Measurements from ENCODE around the gene ACOT13.
"Not testable (repeated sequence)": the region's sequence is repeated elsewhere in the genome, so short reads cannot be mapped to it uniquely, and the experiment has no call there.

ACOT13 gene

GRCh38 chr6:24721461-24722215 is 54.8 kb downstream of the ACOT13 start:
- Mint-ChIP-seq H3K27ac (peak overlapping the region; percentile 100), H3K9me3 (no peaks in the 10 kb centered on the region), H3K27me3 (no peaks in the 10 kb centered on the region), H3K4me3 (peak overlapping the region; percentile 98 to 100), H3K4me1 (peaks cover 26% of the 10 kb centered on the region)
- ATAC-seq, result peak; percentile 81
- DNase-seq, result no peak

DNA sequence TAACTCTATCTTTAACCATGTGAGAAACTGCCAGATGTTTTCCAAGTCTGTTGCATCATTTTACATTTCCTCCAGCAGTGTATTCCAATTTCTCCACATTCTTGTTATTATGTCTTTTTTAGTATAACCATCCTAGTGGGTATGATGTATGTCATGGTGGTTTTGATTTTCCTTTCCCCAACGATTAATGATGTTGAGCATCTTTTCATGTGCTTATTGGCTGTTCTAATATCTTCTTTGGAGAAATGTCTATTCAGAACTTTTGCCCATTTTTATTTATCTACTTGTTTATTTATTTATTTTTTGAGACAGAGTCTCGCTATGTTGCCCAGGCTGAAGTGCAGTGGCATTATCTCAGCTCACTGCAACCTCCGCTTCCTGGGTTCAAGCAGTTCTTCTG is 56.4 kb downstream of the ACOT13 start:
- Mint-ChIP-seq H3K4me3 (no peak overlapping the region), H3K4me1 (peaks cover 11% of the 10 kb centered on the region), H3K27ac (no peak overlapping the region), H3K9me3 (peaks cover 0 to under 1% of the 10 kb centered on the region in 2 donors), H3K27me3 (no peaks in the 10 kb centered on the region)
- DNase-seq (no peak), ATAC-seq (no peak)

DNA sequence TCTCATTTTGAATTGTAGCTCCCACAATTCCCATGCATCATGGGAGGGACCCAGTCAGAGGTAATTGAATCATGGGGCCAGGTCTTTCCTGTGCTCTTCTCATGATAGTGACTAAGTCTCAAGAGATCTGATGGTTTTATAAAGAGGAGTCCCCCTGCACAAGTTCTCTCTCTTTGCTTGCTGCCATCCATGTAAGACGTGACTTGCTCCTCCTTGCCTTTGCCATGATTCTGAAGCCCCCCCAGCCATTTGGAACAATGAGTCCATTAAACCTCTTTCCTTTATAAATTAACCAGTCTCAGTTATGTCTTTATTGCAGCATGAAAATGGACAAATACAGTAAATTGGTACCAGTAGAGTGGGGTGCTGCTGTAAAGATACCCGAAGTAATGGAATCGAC is 63.8 kb downstream of the ACOT13 start:
- not testable (repeated sequence) for H3K4me3 Mint-ChIP-seq, H3K4me1 Mint-ChIP-seq, H3K27ac Mint-ChIP-seq, ATAC-seq, DNase-seq
- peaks cover 11% of the 10 kb centered on the region for H3K27me3 Mint-ChIP-seq
- H3K9me3 Mint-ChIP-seq, result peaks cover 19 to 25% of the 10 kb centered on the region in 2 donors

DNA sequence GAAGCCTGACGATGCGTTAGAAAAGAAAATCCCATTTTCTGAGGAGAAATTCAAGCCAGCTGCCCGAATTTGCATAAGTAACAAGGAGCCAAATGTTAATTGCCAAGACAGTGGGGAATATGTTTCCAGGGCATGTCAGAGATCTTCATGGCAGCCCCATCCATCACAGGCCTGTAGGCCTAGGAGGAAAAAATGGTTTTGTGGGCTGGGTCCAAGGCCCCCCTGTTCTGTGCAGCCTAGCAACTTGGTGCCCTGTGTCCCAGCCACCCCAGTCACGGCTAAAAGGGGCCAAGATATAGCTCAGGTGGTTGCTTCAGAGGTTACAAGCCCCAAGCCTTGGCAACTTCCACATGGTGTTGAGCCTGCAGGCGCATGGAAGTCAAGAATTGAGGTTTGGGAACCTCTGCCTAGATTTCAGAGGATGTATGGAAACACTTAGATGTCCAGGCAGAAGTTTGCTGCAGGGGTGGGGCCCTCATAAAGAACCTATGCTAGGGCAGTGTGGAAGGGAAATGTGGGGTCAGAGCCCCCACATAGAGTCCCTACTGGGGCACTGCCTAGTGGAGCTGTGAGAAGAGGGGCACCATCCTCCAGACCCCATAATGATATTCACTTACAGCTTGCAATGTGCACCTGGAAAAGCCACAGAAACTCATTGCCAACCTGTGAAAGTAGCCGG is 64.7 kb downstream of the ACOT13 start:
- peaks cover 19 to 25% of the 10 kb centered on the region in 2 donors for H3K9me3 Mint-ChIP-seq
- H3K4me3 Mint-ChIP-seq, DNase-seq, H3K4me1 Mint-ChIP-seq, ATAC-seq, H3K27ac Mint-ChIP-seq: not testable (repeated sequence)
- H3K27me3 Mint-ChIP-seq, result peaks cover 11% of the 10 kb centered on the region

DNA sequence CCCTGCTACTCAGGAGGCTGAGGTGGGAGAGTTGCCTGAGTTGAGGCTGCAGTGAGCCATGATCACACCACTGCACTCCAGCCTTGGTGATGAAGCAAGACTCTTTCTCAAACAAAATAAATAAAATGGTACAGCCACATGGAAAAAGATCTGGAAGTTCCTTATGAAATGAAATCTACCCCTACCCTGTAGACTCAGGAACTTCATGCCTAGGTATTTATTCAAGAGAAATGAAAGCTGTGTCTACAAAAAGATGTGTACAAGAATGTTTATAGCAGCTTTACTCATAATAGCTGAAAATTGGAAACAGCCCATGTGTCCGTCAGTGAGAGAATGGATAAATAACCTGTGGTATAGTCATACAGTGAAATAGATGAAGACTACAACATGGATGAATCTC is 67.3 kb downstream of the ACOT13 start:
- H3K27ac Mint-ChIP-seq, result no peak overlapping the region
- peaks cover 19 to 21% of the 10 kb centered on the region in 2 donors for H3K9me3 Mint-ChIP-seq
- no peak for ATAC-seq
- peaks cover 11% of the 10 kb centered on the region for H3K27me3 Mint-ChIP-seq
- DNase-seq, result no peak
- no peaks in the 10 kb centered on the region for H3K4me1 Mint-ChIP-seq
- H3K4me3 Mint-ChIP-seq, result no peak overlapping the region

- not testable (repeated sequence) for H3K4me1 Mint-ChIP-seq, ATAC-seq, DNase-seq, H3K4me3 Mint-ChIP-seq, H3K27ac Mint-ChIP-seq
- Mint-ChIP-seq H3K9me3 (peaks cover 16 to 17% of the 10 kb centered on the region in 2 donors), H3K27me3 (peaks cover 11% of the 10 kb centered on the region)
Observed at GRCh38 chr6:24734710-24735109, 67.8 kb downstream of the ACOT13 start.

- ATAC-seq, result no peak
- H3K27ac Mint-ChIP-seq, result no peak overlapping the region
- peaks cover 5 to 12% of the 10 kb centered on the region in 2 donors for H3K9me3 Mint-ChIP-seq
- H3K4me3 Mint-ChIP-seq, result no peak overlapping the region
- peaks cover 11% of the 10 kb centered on the region for H3K27me3 Mint-ChIP-seq
- DNase-seq, result no peak
- peaks cover 20% of the 10 kb centered on the region for H3K4me1 Mint-ChIP-seq
Observed at GRCh38 chr6:24738741-24739140, 71.9 kb downstream of the ACOT13 start.

DNA sequence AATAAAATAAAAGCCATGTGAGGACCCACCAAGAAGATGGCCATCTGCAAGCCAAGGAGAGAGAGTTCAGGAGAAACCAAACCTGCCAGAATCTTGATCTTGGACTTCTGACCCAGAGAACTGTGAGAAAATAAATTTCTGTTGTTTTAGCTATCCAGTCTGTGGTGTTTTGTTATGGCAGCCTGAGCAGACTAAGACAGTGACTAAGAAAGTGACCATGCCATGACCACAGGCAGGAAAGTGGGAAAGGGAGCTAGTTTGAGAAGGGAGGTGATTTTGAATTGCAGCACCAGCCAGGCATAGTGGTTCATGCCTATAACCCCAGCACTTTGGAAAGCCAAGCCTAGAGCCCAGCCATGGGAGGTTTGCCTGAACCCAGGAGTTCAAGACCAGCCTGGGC is 74.0 kb downstream of the ACOT13 start:
- Mint-ChIP-seq H3K9me3 (peaks cover 5 to 12% of the 10 kb centered on the region in 2 donors), H3K27ac (no peak overlapping the region), H3K4me3 (no peak overlapping the region), H3K4me1 (peaks cover 26% of the 10 kb centered on the region), H3K27me3 (no peaks in the 10 kb centered on the region)
- no peak for DNase-seq
- ATAC-seq, result no peak

DNA sequence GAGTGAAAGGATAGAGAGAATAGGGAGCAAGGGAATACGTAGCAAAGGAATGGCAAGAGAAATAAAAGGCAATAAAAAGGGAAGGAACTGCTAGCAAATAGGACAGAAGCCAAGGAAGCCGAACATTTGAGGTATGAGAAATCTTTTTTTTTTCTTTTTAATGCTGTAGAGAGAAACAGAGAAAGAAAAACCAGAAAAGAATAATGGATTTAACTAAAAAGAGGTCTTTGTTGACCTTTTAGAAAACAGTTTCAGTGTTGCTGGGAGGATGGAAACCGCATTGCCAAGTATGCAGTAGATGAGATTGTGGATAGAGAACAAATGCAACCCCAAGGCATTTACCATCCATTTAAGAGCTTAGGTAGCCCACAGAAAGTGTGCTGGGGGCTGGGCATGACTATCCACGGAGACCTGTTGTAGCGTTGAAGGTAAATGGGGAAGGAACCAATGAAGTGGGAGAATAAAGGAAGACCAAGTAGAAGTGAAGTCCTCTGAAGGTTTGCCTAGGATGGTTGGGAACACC is 75.4 kb downstream of the ACOT13 start:
- H3K4me1 Mint-ChIP-seq, result peaks cover 26% of the 10 kb centered on the region
- H3K27ac Mint-ChIP-seq, result no peak overlapping the region
- peaks cover 5 to 12% of the 10 kb centered on the region in 2 donors for H3K9me3 Mint-ChIP-seq
- no peaks in the 10 kb centered on the region for H3K27me3 Mint-ChIP-seq
- H3K4me3 Mint-ChIP-seq, result peak overlapping the region; percentile 39 to 51
- DNase-seq, result no peak
- ATAC-seq, result no peak

GRCh38 chr6:24743265-24743943 is 76.5 kb downstream of the ACOT13 start:
- peak overlapping the region; percentile 57 to 70 for H3K4me3 Mint-ChIP-seq
- DNase-seq, result peak; percentile 43 to 60
- H3K4me1 Mint-ChIP-seq, result peaks cover 26% of the 10 kb centered on the region
- peaks cover 5 to 12% of the 10 kb centered on the region in 2 donors for H3K9me3 Mint-ChIP-seq
- peak; percentile 96 for ATAC-seq
- no peaks in the 10 kb centered on the region for H3K27me3 Mint-ChIP-seq
- H3K27ac Mint-ChIP-seq, result peak overlapping the region in 1 of 2 donors; percentile 38

GRCh38 chr6:24743944-24744335 is 77.1 kb downstream of the ACOT13 start:
- no peak for ATAC-seq
- DNase-seq, result no peak
- peaks cover 26% of the 10 kb centered on the region for H3K4me1 Mint-ChIP-seq
- H3K9me3 Mint-ChIP-seq, result peaks cover 5 to 12% of the 10 kb centered on the region in 2 donors
- H3K4me3 Mint-ChIP-seq, result peak overlapping the region in 1 of 2 donors; percentile 70
- peak overlapping the region in 1 of 2 donors; percentile 72 for H3K27ac Mint-ChIP-seq
- H3K27me3 Mint-ChIP-seq, result peaks cover 3% of the 10 kb centered on the region

DNA sequence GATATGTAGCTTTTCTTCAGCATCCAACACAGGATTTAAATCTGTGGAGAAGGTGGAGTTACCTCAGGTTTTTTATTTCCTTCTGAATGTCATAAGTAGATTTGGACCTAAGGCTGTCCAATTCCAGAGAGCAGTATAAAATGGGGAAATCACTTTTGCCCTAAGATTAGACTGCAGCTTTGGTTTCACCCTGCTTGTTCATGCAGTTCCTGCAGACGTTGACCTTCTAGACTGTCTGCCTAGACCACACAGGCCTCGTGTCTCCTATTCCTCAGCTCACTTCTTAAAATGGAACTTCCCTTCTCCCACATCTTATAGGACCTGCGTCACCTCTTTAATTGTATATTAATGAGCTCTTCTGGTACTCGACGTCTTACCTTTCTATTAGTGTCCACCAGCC is 78.0 kb downstream of the ACOT13 start:
- Mint-ChIP-seq H3K9me3 (peaks cover 5 to 9% of the 10 kb centered on the region in 2 donors), H3K4me1 (peaks cover 26% of the 10 kb centered on the region), H3K27ac (peak overlapping the region in 1 of 2 donors; percentile 6), H3K4me3 (no peak overlapping the region), H3K27me3 (peaks cover 9% of the 10 kb centered on the region)
- ATAC-seq (no peak), DNase-seq (no peak)

DNA sequence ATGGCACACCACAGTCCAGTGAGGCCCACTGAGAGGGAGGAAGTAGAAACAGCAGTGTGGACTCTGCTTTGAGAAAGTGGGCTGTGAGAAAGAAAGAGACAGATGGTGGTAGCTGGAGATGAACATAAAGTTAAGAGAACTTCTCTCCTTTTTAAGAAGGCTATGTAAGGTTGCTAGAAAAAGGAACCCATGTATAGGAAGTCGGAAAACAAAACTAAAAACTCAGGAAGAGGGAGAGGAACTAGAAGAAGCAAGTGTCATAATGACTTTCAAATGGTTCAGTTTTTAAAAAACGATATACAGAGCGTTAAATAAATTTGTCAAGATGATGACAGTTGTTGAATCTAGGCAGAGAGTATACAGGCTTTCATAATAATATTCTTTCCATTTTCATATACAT is 82.4 kb downstream of the ACOT13 start:
- Mint-ChIP-seq H3K27me3 (peaks cover 20% of the 10 kb centered on the region), H3K9me3 (peaks cover 5 to 9% of the 10 kb centered on the region in 2 donors), H3K4me3 (no peak overlapping the region), H3K4me1 (no peaks in the 10 kb centered on the region), H3K27ac (no peak overlapping the region)
- DNase-seq, result no peak
- ATAC-seq, result no peak

GRCh38 chr6:24750878-24751277 is 84.0 kb downstream of the ACOT13 start:
- not testable (repeated sequence) for H3K27ac Mint-ChIP-seq, ATAC-seq
- H3K9me3 Mint-ChIP-seq, result peaks cover 5 to 12% of the 10 kb centered on the region in 2 donors

GRCh38 chr6:24752503-24752902 is 85.6 kb downstream of the ACOT13 start:
- Mint-ChIP-seq H3K27me3 (peaks cover 20% of the 10 kb centered on the region), H3K9me3 (peaks cover 5 to 12% of the 10 kb centered on the region in 2 donors), H3K27ac (no peak overlapping the region), H3K4me3 (no peak overlapping the region), H3K4me1 (no peaks in the 10 kb centered on the region)
- ATAC-seq (no peak), DNase-seq (no peak)

More at GRCh38 chr6:24750878-24751277, 84.0 kb downstream of the ACOT13 start:
- H3K4me3 Mint-ChIP-seq, H3K4me1 Mint-ChIP-seq, DNase-seq: not testable (repeated sequence)
- peaks cover 20% of the 10 kb centered on the region for H3K27me3 Mint-ChIP-seq

All from stimulated activated naive CD8-positive, alpha-beta T cell treated with anti-CD3 and anti-CD28 coated beads, Interleukin-15, amount 100 ng/mL, for 72 hours (primary cell).